Measurements from ENCODE around the gene MVK.

Gene MVK

GRCh38 chr12:109573029-109573913 lies at the start of gene MVK, which contains the start of gene MMAB:
Gene MVK, plus strand, starts transcription at chr12:109573794. Its CDS starts 1,029 bp downstream, at chr12:109574823.
Gene MMAB, minus strand, starts transcription at chr12:109573504. Its CDS starts 24 bp downstream, at chr12:109573480.
- peak; percentile 99 for DNase-seq

- DNase-seq, result peak; percentile 52
These were observed 48.9 kb upstream of the MVK start for GRCh38 chr12:109524466-109525278.

GRCh38 chr12:109525279-109525585 lies 48.4 kb upstream of the MVK start:
- no peak for DNase-seq

GRCh38 chr12:109527489-109528123 lies 46.0 kb upstream of the MVK start:
- DNase-seq, result no peak

GRCh38 chr12:109529691-109530640 lies 43.6 kb upstream of the MVK start:
- no peak for DNase-seq

- DNase-seq, result no peak
These were observed 42.2 kb upstream of the MVK start for GRCh38 chr12:109531411-109531810.

- DNase-seq, result no peak
These were observed 40.7 kb upstream of the MVK start for GRCh38 chr12:109532721-109533486.

- no peak for DNase-seq
These were observed 40.2 kb upstream of the MVK start for GRCh38 chr12:109533487-109533740.

- DNase-seq, result no peak
These were observed 39.1 kb upstream of the MVK start for GRCh38 chr12:109534456-109534855.

GRCh38 chr12:109535231-109535862 lies 38.2 kb upstream of the MVK start:
- DNase-seq, result no peak

- no peak for DNase-seq
These were observed 37.7 kb upstream of the MVK start for GRCh38 chr12:109535863-109536250.

- DNase-seq, result no peak
These were observed 36.5 kb upstream of the MVK start for GRCh38 chr12:109537136-109537535.

- DNase-seq, result no peak
These were observed 35.3 kb upstream of the MVK start for GRCh38 chr12:109538191-109538863.

GRCh38 chr12:109539508-109539907 lies 34.1 kb upstream of the MVK start:
- DNase-seq, result no peak

GRCh38 chr12:109540526-109541412 lies 32.8 kb upstream of the MVK start:
- no peak for DNase-seq

- DNase-seq, result no peak
These were observed 32.2 kb upstream of the MVK start for GRCh38 chr12:109541413-109541726.

GRCh38 chr12:109542014-109542413 lies 31.6 kb upstream of the MVK start:
- DNase-seq, result no peak

GRCh38 chr12:109542876-109543275 lies 30.7 kb upstream of the MVK start:
- no peak for DNase-seq

- no peak for DNase-seq
These were observed 28.6 kb upstream of the MVK start for GRCh38 chr12:109544955-109545531.

Measured in activated effector memory CD4-positive, alpha-beta T cell treated with anti-CD3 and anti-CD28 coated beads, Interleukin-2, amount 50 U/mL, for 16 hours (primary cell).